AG10803 (cell line): ENCODE measurements around the gene DIAPH3.

Experiments used
- DNase-seq: peaks from one replicate; pipeline ENCODE4 v3.0.0; 2010; ENCODE audit warnings: low read depth
- H3K4me3 ChIP-seq: 2 replicates; pipeline ENCODE4 v1.5.1; 2011; ENCODE audit warnings: mild to moderate bottlenecking, low read length, control low read depth
- CTCF ChIP-seq: conservative IDR thresholded peaks from 2 replicates; pipeline ENCODE4 v1.5.1; 2011; ENCODE audit warnings: mild to moderate bottlenecking, low read length, control low read depth, inconsistent platforms

The DIAPH3 gene

DNA sequence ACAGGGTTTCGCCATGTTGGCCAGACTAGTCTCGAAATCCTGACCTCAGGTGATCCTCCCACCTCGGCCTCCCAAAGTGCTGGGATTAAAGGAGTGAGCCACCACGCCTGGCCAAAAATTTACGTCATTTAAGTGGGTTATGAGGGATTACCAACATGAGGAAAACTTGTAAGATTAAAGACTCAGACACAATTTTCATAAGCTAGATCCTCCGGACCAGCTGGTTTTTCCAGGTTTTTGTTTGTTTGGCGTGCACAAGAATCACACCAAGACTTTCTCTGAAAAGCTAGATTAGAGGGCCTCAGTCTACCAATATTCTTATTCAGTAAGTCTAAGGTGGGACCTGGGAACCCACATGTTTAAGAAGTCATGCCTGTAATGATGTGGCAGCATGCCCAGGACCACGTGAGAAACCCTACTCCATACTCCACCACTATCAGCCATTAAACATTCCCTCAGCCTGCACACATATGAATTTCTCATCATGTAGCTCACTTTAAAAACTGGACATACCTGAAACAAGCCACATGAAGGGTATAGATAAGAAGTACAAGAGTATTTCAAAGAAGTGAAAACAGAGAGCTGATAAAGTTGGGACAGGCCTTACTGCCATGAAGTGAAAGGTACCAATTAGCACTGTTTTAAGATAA is 25.7 kb downstream of the DIAPH3 start:
- no peak for DNase-seq
- no peak overlapping the region for H3K4me3 ChIP-seq
- no peak for TF ChIP-seq CTCF

DNA sequence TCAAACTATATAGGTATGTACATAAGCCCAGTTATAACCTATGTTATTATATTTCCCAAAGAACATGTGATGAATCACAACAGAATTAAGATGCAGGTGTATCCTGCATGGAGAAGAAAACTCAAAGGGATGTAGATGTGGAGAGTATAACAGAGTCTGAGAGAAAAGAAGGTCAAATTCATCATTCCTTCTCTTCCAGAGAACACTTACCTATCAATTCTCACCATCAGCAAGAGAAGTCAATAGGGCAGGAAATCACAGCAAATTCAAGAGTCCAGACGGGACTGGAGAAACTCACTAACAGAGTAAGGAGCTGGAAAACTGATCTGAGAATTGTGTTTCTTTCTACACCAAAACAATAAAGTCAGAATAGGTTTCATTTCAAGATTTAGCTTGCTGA is 28.4 kb downstream of the DIAPH3 start:
- no peak overlapping the region for H3K4me3 ChIP-seq
- TF ChIP-seq CTCF, result no peak
- DNase-seq, result no peak

DNA sequence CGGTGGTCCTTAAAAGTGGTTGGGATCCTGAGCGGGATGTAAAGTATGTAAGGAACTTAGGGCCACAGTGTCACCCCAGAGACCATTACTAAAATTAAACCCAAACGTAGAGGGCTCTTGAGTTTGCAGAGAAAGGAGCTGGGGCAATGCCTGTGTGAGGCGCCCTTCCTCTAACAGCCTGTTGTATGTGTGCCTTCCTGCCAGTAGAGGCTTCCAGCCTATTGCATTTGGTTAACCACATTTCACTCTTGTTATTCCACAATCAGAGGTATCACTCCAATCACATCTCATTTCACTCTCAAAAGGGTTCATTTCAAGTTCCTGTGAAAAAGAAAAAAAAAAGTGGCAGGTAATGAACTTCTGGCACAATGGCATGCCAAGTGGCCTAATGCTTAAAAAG is 29.4 kb downstream of the DIAPH3 start:
- H3K4me3 ChIP-seq, result no peak overlapping the region
- peak; percentile 56 for TF ChIP-seq CTCF
- peak; percentile 32 for DNase-seq

DNA sequence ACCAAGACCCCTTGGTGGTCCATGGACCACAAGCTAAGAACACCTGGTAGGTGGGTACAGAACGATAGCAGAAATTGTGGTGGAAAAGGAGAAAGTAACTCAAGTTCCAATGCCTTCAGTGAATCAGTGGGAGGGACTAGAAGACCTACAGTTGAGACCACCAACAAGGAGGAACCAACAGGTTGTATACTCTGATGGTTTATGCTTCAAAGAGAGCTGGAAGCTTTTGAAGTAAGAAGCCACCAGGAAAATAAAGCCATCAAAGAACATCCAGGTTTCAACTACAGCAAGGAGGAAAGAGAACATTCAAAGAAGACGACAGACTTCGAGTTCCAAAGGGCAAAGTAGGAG is 42.4 kb downstream of the DIAPH3 start:
- H3K4me3 ChIP-seq, result no peak overlapping the region
- TF ChIP-seq CTCF, result no peak
- DNase-seq, result no peak

DNA sequence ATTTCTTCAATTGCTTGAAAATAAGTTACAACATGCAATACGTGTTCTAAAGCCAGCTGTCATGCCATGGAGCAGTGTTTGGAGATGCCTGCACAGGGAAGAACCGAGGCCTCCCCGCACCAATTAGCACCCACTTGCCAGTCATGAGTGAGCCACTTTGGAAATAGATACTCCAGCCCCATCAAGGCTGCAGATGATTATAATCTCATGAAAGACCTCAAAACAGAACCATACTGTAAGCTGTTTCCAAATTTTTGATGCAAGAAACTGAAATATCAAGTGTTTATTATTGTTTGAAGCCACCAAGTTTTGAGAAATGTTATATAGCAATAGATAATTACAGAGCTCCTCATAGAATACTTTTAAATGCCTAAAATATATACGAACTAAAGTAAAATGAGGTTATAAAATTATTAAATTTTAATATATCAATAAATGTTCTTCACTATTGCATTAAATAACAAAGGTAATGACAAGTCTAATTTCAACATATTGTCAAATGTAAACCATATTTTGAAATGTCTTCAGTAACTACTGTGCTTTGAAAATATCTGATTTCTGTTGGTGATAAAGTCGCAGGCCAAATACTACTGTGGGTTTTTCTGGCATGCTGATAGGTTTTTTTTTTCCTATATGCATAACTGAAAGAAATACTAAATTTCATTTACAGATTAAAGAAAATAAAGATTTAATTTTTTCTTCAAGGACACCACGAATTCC is 43.0 kb downstream of the DIAPH3 start:
- TF ChIP-seq CTCF, result no peak
- DNase-seq, result no peak
- no peak overlapping the region for H3K4me3 ChIP-seq

DNA sequence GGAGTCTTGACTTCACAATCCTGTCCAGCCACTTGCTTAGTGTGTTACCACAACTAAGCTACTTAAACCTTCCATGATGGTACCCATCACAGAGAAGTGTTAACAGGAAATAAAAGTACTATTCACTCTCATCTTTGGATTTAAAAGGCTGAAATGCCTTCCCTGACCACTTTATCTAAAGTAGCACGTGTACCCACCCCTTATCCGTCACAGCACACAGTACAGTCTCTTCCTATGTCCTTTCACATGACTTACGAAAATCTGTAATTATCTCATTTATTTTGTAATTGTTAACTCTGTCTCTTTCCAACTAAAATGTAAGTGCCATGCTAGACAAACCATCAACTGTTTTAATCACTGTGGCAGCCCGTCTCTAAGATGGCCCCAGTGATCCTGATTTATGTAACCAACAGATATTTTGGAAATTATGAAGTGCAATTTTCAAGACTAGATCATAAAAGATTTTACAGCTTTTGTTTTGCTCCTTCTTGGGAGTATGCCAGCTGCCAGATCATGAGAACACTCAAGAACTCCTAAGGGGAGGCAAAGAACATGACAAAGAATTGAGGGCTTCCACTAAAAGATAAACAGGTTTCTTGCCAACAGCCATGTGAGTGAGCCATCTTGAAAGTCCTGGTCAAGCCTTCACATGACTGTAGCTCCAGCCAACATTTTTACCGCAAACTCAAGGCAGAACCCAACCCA is 44.9 kb downstream of the DIAPH3 start:
- DNase-seq, result no peak
- no peak for TF ChIP-seq CTCF
- H3K4me3 ChIP-seq, result no peak overlapping the region

GRCh38 chr13:60114499-60115028 is 49.2 kb downstream of the DIAPH3 start:
- no peak for DNase-seq
- no peak overlapping the region for H3K4me3 ChIP-seq
- no peak for TF ChIP-seq CTCF
